ENCODE measurements around the gene SLC25A6.
"Not testable (repeated sequence)": the region's sequence is repeated elsewhere in the genome, so short reads cannot be mapped to it uniquely, and the experiment has no call there.

SLC25A6 gene

GRCh38 chrX:1351981-1352714 lies 39.8 kb downstream of the SLC25A6 start:
- DNase-seq, result no peak

GRCh38 chrX:1349606-1350005 lies 42.3 kb downstream of the SLC25A6 start:
- not testable (repeated sequence) for DNase-seq

GRCh38 chrX:1341545-1342184 lies 50.2 kb downstream of the SLC25A6 start:
- no peak for DNase-seq

- no peak for DNase-seq
These were observed 54.7 kb downstream of the SLC25A6 start for GRCh38 chrX:1336948-1337779.

- no peak for DNase-seq
These were observed 55.5 kb downstream of the SLC25A6 start, which contains the start of gene IL3RA for GRCh38 chrX:1336331-1336943. Gene IL3RA (plus strand): TSS chrX:1336785. CDS start chrX:1341766, 4,981 bp downstream.

All from NCI-H1436 (cell line).